ENCODE data around the gene RPS6KA2.

Gene RPS6KA2

GRCh38 chr6:166471797-166472260 lies 155.2 kb downstream of the RPS6KA2 start:
- DNase-seq (ENCODE audit: low read depth in 1 of 2, low spot score in 1 of 2): no peak
- no peak overlapping the region for H3K4me3 ChIP-seq (replicated peaks; ENCODE audit: insufficient read depth, low read length)
- no peaks in the 10 kb centered on the region for H3K27me3 ChIP-seq (ENCODE audit: insufficient read depth, poor library complexity, severe bottlenecking)

GRCh38 chr6:166470863-166471410 lies 156.1 kb downstream of the RPS6KA2 start:
- TF ChIP-seq CTCF (IDR thresholded peaks at IDR 0.05; ENCODE audit: insufficient read depth, low read length) (no peak), SPI1 (IDR thresholded peaks at IDR 0.05; ENCODE audit: borderline replicate concordance, low read depth) (no peak), POLR2AphosphoS5 (IDR thresholded peaks at IDR 0.05; ENCODE audit: low read depth) (no peak), GABPA (IDR thresholded peaks at IDR 0.05; ENCODE audit: low read depth) (no peak), REST (IDR thresholded peaks at IDR 0.05; ENCODE audit: insufficient replicate concordance, low read depth) (no peak)
- Histone ChIP-seq H3K27me3 (ENCODE audit: insufficient read depth, poor library complexity, severe bottlenecking) (no peaks in the 10 kb centered on the region), H3K27ac (replicated peaks) (no peak overlapping the region), H3K4me3 (replicated peaks; ENCODE audit: insufficient read depth, low read length) (no peak overlapping the region)
- DNase-seq (ENCODE audit: low read depth in 1 of 2, low spot score in 1 of 2): no peak

More at GRCh38 chr6:166471797-166472260, 155.2 kb downstream of the RPS6KA2 start:
- TF ChIP-seq GABPA (IDR thresholded peaks at IDR 0.05; ENCODE audit: low read depth): no peak
- no peak for TF ChIP-seq REST (IDR thresholded peaks at IDR 0.05; ENCODE audit: insufficient replicate concordance, low read depth)
- TF ChIP-seq POLR2AphosphoS5 (IDR thresholded peaks at IDR 0.05; ENCODE audit: low read depth): no peak
- TF ChIP-seq SPI1 (IDR thresholded peaks at IDR 0.05; ENCODE audit: borderline replicate concordance, low read depth): no peak
- no peak for TF ChIP-seq CTCF (IDR thresholded peaks at IDR 0.05; ENCODE audit: insufficient read depth, low read length)
- no peak overlapping the region for H3K27ac ChIP-seq (replicated peaks)

GRCh38 chr6:166470029-166470862 lies 156.8 kb downstream of the RPS6KA2 start:
- Histone ChIP-seq H3K4me3 (replicated peaks; ENCODE audit: insufficient read depth, low read length) (no peak overlapping the region), H3K27ac (replicated peaks) (no peak overlapping the region), H3K27me3 (ENCODE audit: insufficient read depth, poor library complexity, severe bottlenecking) (no peaks in the 10 kb centered on the region)
- DNase-seq (ENCODE audit: low read depth in 1 of 2, low spot score in 1 of 2): no peak
- TF ChIP-seq CTCF (IDR thresholded peaks at IDR 0.05; ENCODE audit: insufficient read depth, low read length) (no peak), REST (IDR thresholded peaks at IDR 0.05; ENCODE audit: insufficient replicate concordance, low read depth) (no peak), POLR2AphosphoS5 (IDR thresholded peaks at IDR 0.05; ENCODE audit: low read depth) (no peak), GABPA (IDR thresholded peaks at IDR 0.05; ENCODE audit: low read depth) (no peak), SPI1 (IDR thresholded peaks at IDR 0.05; ENCODE audit: borderline replicate concordance, low read depth) (no peak)

Data from HL-60 (cell line).